ENCODE measurements around the gene SLC12A7.
"Not testable (repeated sequence)": the region's sequence is repeated elsewhere in the genome, so short reads cannot be mapped to it uniquely, and the experiment has no call there.

The SLC12A7 gene

DNA sequence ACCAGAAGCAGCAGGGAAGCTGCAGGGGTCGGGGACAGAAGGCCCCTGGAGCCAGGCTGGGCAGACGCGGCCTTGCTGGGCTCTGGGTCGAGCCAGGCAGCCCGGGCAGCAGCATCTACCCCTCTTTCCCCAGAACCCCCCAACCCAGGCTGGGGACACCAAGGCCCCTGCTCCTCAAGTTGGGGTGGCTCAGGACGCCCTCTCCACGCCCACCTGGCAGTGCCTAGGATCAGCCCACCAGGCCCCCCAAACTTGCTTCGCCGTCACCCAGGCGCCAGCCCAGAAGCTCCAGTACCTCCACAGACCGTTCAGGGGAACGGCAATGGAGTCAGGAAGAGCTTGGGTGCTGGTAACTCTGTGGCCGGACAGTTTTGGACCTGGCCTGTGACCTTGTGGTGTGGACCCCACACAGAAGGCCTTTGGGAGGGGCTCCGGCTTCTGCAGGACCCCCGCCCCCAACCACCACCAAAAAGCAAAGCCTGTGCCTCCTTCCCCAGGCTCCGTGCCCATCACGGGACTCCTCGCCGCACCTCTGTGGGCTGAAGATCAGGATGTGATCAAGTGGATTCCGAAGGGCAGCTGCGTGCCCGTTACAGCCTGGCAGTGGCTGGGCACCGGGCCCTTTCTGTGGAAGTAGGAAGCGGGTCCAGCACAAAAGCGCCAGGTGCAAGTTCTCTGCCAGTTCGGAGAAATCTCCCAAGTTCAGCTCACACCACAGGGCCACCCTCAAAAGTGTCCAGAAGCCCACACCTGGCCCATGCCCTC, 2.1 kb downstream of the SLC12A7 start:
- no peak for DNase-seq (ENCODE audit: low read depth)

DNA sequence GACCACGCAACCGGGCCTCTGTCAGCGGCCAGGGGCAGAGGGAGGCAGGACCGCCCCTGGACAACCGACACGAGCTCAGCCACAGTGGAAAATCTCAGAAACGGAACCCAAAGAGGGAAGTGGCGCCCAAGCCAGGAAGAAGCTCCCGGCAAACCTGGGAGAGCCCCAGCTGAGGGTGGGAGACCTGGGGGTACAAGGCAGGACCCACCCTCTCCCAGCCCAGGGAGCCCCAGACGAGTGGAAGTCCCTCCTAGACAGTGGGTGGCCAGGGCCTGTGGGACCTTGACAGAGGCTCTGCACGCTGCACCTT, 3.0 kb downstream of the SLC12A7 start:
- DNase-seq (ENCODE audit: low read depth), result no peak

DNA sequence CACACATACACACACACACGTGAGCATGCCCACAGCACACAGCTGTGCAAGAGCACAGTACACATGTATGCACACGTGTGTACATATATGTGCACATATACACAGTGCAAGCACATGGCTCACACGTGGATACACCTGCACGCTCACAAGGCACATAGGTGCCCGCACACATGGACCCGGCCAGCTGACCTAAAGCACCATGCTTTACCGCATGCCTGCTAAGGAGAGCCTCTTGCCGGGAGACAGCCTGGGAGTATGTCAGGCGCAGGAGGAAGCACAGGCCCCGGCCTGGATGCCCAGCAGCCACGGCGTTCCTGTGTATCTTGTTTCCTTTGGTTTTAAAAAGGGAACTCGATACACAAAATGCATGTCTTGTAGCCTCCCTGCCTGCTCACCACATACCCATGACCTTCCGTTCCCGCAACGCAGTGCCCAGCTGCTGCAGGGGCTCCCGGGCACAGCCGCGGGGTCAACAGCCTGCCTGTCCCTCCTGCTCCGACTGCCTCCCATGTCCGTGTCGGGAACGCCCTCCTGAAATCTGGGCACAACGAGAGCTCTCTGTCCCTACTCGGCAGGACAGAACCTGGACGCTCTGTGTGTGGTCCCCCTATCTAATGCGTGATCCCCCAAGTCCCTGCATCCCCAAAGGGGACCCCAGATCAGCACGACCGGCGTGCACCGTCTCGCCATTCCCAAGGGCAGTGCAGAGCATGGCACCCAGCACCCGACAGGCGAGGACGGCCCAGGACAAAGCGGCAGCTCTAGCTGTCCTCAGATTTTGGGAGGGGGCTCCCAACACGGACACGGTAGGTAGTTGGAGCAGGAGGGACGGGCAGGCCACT, 3.6 kb downstream of the SLC12A7 start:
- no peak for DNase-seq (ENCODE audit: low read depth)

- DNase-seq (ENCODE audit: low read depth), result no peak
Measured at GRCh38 chr5:1107167-1108022, 4.5 kb downstream of the SLC12A7 start.

GRCh38 chr5:1106385-1107166, 5.3 kb downstream of the SLC12A7 start:
- no peak for DNase-seq (ENCODE audit: low read depth)

- DNase-seq (ENCODE audit: low read depth), result no peak
Measured at GRCh38 chr5:1105350-1106265, 6.3 kb downstream of the SLC12A7 start.

GRCh38 chr5:1104327-1105006, 7.4 kb downstream of the SLC12A7 start:
- no peak for DNase-seq (ENCODE audit: low read depth)

DNA sequence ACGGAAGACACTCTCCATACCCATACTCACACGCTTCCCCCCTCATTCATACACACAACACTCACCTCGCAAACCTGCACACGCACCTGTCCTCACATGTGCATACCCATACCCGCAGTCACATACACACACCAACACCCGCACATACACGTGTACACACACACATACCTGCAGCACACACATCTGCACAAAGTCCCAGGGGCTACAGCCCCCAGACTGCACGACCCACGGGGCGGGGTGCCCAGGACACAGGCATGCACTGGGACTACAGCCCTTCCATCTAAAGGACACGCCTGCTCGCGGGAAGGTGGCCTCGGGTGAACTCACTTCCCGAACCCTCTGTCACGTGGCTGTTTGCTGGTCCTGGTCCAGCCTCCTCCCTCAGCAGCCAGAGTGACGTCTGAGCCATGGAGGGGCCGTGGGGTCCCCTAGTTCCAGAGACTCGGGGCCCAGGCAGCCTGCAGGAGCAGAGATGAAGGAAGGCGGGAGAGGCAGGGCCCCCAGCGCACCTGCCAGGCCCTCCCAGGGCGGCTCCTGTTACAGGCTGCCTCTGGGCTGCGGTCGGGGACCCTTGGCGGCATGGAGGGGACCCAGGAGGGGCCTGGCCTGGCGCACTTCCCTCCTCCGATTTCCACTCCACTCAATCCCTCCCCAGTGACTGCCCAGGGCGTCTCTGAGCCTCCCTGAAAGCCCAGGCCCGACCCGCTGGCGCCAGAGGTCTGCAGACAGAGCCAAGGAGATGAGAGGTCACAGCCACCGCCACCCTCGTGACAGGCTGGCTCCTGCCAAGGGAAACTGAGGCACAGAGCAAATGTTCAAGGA, 8.1 kb downstream of the SLC12A7 start:
- DNase-seq (ENCODE audit: low read depth), result no peak

- no peak for DNase-seq (ENCODE audit: low read depth)
Measured at GRCh38 chr5:1103093-1103492, 8.8 kb downstream of the SLC12A7 start.

GRCh38 chr5:1101961-1102713, 9.7 kb downstream of the SLC12A7 start:
- no peak for DNase-seq (ENCODE audit: low read depth)

DNA sequence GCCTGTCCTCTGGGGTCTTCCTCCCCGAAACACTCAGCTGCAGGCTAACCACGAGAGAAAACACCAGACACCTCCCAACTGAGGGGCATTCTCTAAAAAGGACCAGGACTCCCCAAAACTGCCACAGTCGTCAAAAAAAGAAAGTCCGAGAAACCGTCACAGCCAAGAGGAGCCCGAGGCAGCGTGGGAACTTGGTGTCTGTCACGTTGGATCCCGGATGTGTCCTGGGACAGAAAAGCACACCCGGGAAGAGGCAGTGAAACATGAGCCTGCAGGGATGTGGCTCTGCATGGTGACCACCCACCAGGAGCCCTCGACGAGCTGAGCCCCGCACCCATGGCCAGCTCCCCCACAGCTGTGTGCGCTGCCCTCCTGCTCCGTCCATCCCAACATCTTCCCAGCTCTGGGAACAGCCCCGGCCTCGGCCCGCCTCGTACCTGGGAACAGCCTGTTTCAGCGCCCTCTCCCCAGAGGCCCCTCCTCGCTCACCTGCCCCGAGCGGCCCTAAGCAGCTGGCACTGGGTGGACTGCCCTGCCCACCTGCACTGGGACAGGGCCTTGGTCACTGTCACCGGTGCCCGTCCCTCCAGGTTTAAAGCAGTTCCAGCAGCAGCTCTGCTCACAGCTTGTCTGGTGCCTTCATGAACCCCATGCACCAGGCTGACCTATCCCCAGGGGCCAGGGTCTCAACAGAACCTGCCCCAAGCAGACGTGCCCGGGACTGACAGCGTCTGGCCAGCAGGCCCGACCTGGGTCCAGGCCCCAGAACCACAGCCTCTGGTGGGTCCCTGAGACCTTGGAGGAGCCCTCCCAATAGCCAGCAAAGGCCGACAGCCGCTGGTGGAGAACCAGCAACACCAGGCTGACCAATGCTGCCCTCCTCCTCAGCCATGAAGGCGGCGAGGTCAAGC, 10.9 kb downstream of the SLC12A7 start:
- no peak for DNase-seq (ENCODE audit: low read depth)

GRCh38 chr5:1099926-1100663, 11.8 kb downstream of the SLC12A7 start:
- no peak for DNase-seq (ENCODE audit: low read depth)

DNA sequence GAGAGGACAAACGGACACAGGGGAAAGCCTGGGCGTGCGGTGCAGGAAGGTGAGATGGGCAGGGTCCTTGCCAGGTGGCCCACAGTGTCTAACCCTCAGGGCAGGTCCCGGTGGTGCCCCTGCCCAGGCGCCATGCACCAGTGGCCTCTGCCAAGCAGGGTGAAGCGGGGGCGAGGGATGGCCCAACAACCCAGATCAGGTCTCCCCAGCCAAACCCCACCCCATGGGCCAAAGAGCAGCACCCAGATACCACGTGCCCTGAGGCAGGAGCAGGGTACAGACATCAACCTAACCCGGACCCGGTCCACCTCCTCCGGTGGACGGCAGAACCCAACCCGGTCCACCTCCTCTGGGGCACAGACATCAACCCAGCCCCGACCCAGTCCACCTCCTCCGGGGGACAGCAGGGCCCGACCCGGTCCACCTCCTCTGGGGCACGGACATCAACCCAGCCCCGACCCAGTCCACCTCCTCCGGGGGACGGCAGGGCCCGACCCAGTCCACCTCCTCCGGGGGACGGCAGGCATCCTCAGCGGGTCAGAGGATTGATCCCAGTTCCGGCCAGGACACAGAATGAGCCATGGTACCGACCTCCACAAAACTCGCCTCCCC, 12.8 kb downstream of the SLC12A7 start:
- DNase-seq (ENCODE audit: low read depth), result no peak

- not testable (repeated sequence) for DNase-seq (ENCODE audit: low read depth)
Measured at GRCh38 chr5:1097988-1098385, 13.9 kb downstream of the SLC12A7 start.

DNA sequence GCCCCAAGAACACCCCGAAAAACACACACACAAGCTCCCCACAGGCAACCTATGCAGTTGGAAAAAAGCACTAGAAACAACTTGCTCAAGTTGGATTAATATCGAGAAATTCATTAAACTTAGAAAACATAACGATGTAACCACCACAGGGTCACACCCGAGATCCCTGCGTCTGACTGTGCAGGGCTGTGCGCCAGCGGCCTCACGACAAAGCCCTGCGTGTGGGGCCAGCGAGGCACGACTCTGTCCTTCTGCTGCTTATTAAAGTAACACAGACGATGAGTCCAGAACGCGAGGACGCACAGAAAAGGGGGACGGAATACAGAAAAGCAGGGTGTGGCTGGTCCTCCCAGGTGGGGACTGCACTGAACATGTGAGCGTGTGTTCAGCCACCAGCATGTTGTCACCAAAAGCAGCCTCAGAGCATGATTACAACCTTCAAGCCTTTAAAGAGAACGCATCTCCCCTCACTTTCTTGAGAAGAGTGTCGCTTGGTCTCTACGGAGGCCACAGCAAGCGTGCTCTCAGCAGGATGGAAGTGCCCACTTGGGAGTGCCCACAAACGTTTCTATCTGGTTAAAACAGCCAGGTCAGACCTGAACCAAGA, 14.4 kb downstream of the SLC12A7 start:
- no peak for DNase-seq (ENCODE audit: low read depth)

- DNase-seq (ENCODE audit: low read depth), result no peak
Measured at GRCh38 chr5:1096838-1097237, 15.0 kb downstream of the SLC12A7 start.

Measured in non-pigmented ciliary epithelial cell (primary cell).